H9 (cell line): Measurements from ENCODE around the gene XXYLT1. TPM values are rescaled to one million over a fixed set of nuclear protein-coding genes. Genes with fewer than 3 reads are reported as not detected.

Experiments used
- DNase-seq: peaks from one replicate; pipeline ENCODE4 v3.0.0-alpha.2; 2017
- H2AFZ ChIP-seq: one replicate; pipeline ENCODE4 v1.6.1; 2013; ENCODE audit warnings: mild to moderate bottlenecking, low read length, control low read depth, moderate library complexity
- H2AK5ac ChIP-seq: 2 replicates; pipeline ENCODE4 v1.6.1; 2013; ENCODE audit warnings: low read length, control low read depth, mixed read lengths; ENCODE audit not compliant: insufficient read length
- H2BK120ac ChIP-seq: one replicate; pipeline ENCODE4 v1.6.1; 2013; ENCODE audit warnings: low read depth, mild to moderate bottlenecking, low read length, control low read depth, inconsistent platforms; ENCODE audit not compliant: poor library complexity, severe bottlenecking
- H2BK12ac ChIP-seq: 2 replicates; pipeline ENCODE4 v1.6.1; 2013; ENCODE audit warnings: low read length, control low read depth, mixed read lengths, low read depth; ENCODE audit not compliant: insufficient read length
- H2BK15ac ChIP-seq: 2 replicates; pipeline ENCODE4 v1.6.1; 2013; ENCODE audit warnings: low read depth, low read length, control low read depth
- H2BK20ac ChIP-seq: one replicate; pipeline ENCODE4 v1.6.1; 2013; ENCODE audit warnings: low read depth, mild to moderate bottlenecking, low read length, control low read depth, inconsistent platforms; ENCODE audit not compliant: poor library complexity, severe bottlenecking
- H2BK5ac ChIP-seq: 2 replicates; pipeline ENCODE4 v1.6.1; 2013; ENCODE audit warnings: low read length, control low read depth, mixed read lengths; ENCODE audit not compliant: insufficient read length
- H3K14ac ChIP-seq: 2 replicates; pipeline ENCODE4 v1.6.1; 2013; ENCODE audit warnings: low read length, control low read depth; ENCODE audit not compliant: insufficient read depth
- H3K18ac ChIP-seq: 2 replicates; pipeline ENCODE4 v1.6.1; 2013; ENCODE audit warnings: low read depth, mild to moderate bottlenecking, mixed read lengths, low read length, control low read depth; ENCODE audit not compliant: insufficient read length
- H3K23ac ChIP-seq: 2 replicates; pipeline ENCODE4 v1.6.1; 2013; ENCODE audit warnings: low read length, control low read depth, mixed read lengths, low read depth; ENCODE audit not compliant: insufficient read length
- H3K23me2 ChIP-seq: 2 replicates; pipeline ENCODE4 v1.6.1; 2013; ENCODE audit warnings: low read depth, mild to moderate bottlenecking, mixed read lengths, low read length, control low read depth; ENCODE audit not compliant: insufficient read length, poor library complexity, severe bottlenecking
- H3K27ac ChIP-seq: 2 replicates; pipeline ENCODE4 v1.5.1; 2013; ENCODE audit warnings: low read length, control low read depth, mixed read lengths, low read depth; ENCODE audit not compliant: insufficient read length
- H3K27me3 ChIP-seq: 2 replicates; pipeline ENCODE4 v1.6.1; 2013; ENCODE audit warnings: low read length, control low read depth, inconsistent platforms; ENCODE audit not compliant: insufficient read depth
- H3K4ac ChIP-seq: 2 replicates; pipeline ENCODE4 v1.6.1; 2013; ENCODE audit warnings: low read depth, mild to moderate bottlenecking, control low read depth, inconsistent platforms, low read length, moderate library complexity
- H3K4me1 ChIP-seq: 2 replicates; pipeline ENCODE4 v1.6.1; 2013; ENCODE audit warnings: low read length, control low read depth, inconsistent platforms; ENCODE audit not compliant: insufficient read depth
- H3K4me2 ChIP-seq: 2 replicates; pipeline ENCODE4 v1.6.1; 2013; ENCODE audit warnings: low read length, control low read depth, mixed read lengths; ENCODE audit not compliant: insufficient read length, insufficient read depth
- H3K56ac ChIP-seq: 2 replicates; pipeline ENCODE4 v1.6.1; 2013; ENCODE audit warnings: low read depth, mild to moderate bottlenecking, mixed read lengths, low read length, control low read depth; ENCODE audit not compliant: insufficient read length
- H3K79me1 ChIP-seq: 2 replicates; pipeline ENCODE4 v1.6.1; 2013; ENCODE audit warnings: low read depth, mild to moderate bottlenecking, moderate library complexity, low read length, control low read depth, inconsistent platforms; ENCODE audit not compliant: insufficient read depth, poor library complexity, severe bottlenecking
- H3K79me2 ChIP-seq: 2 replicates; pipeline ENCODE4 v1.6.1; 2013; ENCODE audit warnings: low read length, control low read depth, inconsistent platforms; ENCODE audit not compliant: insufficient read depth
- H3K9ac ChIP-seq: 2 replicates; pipeline ENCODE4 v1.6.1; 2013; ENCODE audit warnings: low read length, control low read depth, mixed read lengths; ENCODE audit not compliant: insufficient read length; ENCODE audit errors: extremely low read depth
- H3K9me3 ChIP-seq: one replicate; pipeline ENCODE4 v1.6.1; 2013; ENCODE audit warnings: low read depth, low read length, inconsistent platforms; ENCODE audit not compliant: control insufficient read depth
- H3T11ph ChIP-seq: one replicate; pipeline ENCODE4 v1.6.1; 2013; ENCODE audit warnings: mild to moderate bottlenecking, low read length, control low read depth, inconsistent platforms
- H4K20me1 ChIP-seq: one replicate; pipeline ENCODE4 v1.6.1; 2013; ENCODE audit not compliant: control insufficient read depth, insufficient read length, insufficient read depth
- H4K5ac ChIP-seq: 2 replicates; pipeline ENCODE4 v1.6.1; 2013; ENCODE audit warnings: low read depth, mild to moderate bottlenecking, mixed read lengths, low read length, control low read depth; ENCODE audit not compliant: insufficient read length
- H4K8ac ChIP-seq: replicated peaks from 2 replicates; pipeline ENCODE4 v1.6.1; 2013; ENCODE audit warnings: low read length, control low read depth, mixed read lengths, low read depth; ENCODE audit not compliant: insufficient read length
- H4K91ac ChIP-seq: 2 replicates; pipeline ENCODE4 v1.6.1; 2013; ENCODE audit warnings: low read depth, mild to moderate bottlenecking, moderate library complexity, mixed read lengths, low read length, control low read depth; ENCODE audit not compliant: insufficient read length
- H3K27ac Mint-ChIP-seq, 3 experiments: 2 replicates in 2 of 3; 3 replicates in 1 of 3; pipeline ENCODE4 v1.8.0; 2020 to 2021; ENCODE audit warnings: mixed read lengths in 3 of 3, mild to moderate bottlenecking in 1 of 3, moderate library complexity in 1 of 3
- H3K27me3 Mint-ChIP-seq: 2 replicates; pipeline ENCODE4 v1.8.0; 2021; ENCODE audit warnings: low read depth, mild to moderate bottlenecking, moderate library complexity, mixed read lengths
- H3K36me3 Mint-ChIP-seq, 3 experiments: 2 replicates in 2 of 3; 3 replicates in 1 of 3; pipeline ENCODE4 v1.8.0; 2020 to 2021; ENCODE audit warnings: low read depth in 3 of 3, mixed read lengths in 3 of 3; ENCODE audit not compliant: insufficient read depth in 1 of 3
- H3K4me1 Mint-ChIP-seq, 2 experiments: 2 replicates each; pipeline ENCODE4 v1.8.0; 2020; ENCODE audit warnings: mixed read lengths in 2 of 2
- H3K4me3 Mint-ChIP-seq, 2 experiments: 2 replicates in 1 of 2; 3 replicates in 1 of 2; pipeline ENCODE4 v1.8.0; 2020 to 2021; ENCODE audit warnings: mild to moderate bottlenecking in 2 of 2, mixed read lengths in 2 of 2, moderate library complexity in 1 of 2
- H3K9me3 Mint-ChIP-seq, 2 experiments: 2 replicates in 1 of 2; 3 replicates in 1 of 2; pipeline ENCODE4 v1.8.0; 2020; ENCODE audit warnings: mild to moderate bottlenecking in 2 of 2, mixed read lengths in 2 of 2, moderate library complexity in 1 of 2
- CTCF ChIP-seq: fragments of 200-600 bp; sonication (generic); conservative IDR thresholded peaks from 3 replicates; pipeline ENCODE4 v1.8.0; 2021; ENCODE audit warnings: antibody characterized with exemption, mild to moderate bottlenecking
- WGBS: extraction: QIAGEN DNeasy Blood & Tissue Kit; methylation state at CpG from one replicate; pipeline ENCODE4 v1.1.7; 2013; ENCODE audit warnings: missing lambda C conversion rate, low lambda C conversion rate, mixed read lengths; ENCODE audit not compliant: insufficient read length; ENCODE audit errors: extremely low coverage; 5-methylcytosine and 5-hydroxymethylcytosine counted together
- total RNA-seq: library from RNA; stranded (reverse); gene quantifications from 2 replicates; pipeline ENCODE4 v1.2.1, GENCODE V29; 2021

The XXYLT1 gene
- total RNA-seq, 1 experiment from 2014 or later, result 22.7 TPM

GRCh38 chr3:195129644-195130492 lies 141.1 kb downstream of the XXYLT1 start:
- H2AK5ac ChIP-seq, result no peak overlapping the region
- H3K4me1 Mint-ChIP-seq, result peaks cover 8% of the 10 kb centered on the region in 2 experiments; a peak in 3 of 4 replicates
- no peaks in the 10 kb centered on the region for H4K20me1 ChIP-seq
- H3K9me3 ChIP-seq, result no peaks in the 10 kb centered on the region
- H4K91ac ChIP-seq, result no peak overlapping the region
- no peaks in the 10 kb centered on the region for H3K79me2 ChIP-seq
- H3K9me3 Mint-ChIP-seq, result no peaks in the 10 kb centered on the region
- H4K8ac ChIP-seq, result no peak overlapping the region
- H3K27ac Mint-ChIP-seq, result no peak overlapping the region
- H2BK20ac ChIP-seq, result no peak overlapping the region
- H3K14ac ChIP-seq, result no peak overlapping the region
- no peaks in the 10 kb centered on the region for H3K4me1 ChIP-seq
- no peak overlapping the region for H3K4me3 Mint-ChIP-seq
- no peak overlapping the region for H3K23ac ChIP-seq
- no peaks in the 10 kb centered on the region for H3K36me3 Mint-ChIP-seq
- no peak for TF ChIP-seq CTCF
- no peak overlapping the region for H2BK120ac ChIP-seq
- H3K4me2 ChIP-seq, result no peak overlapping the region
- no peak overlapping the region for H2BK15ac ChIP-seq
- H2AFZ ChIP-seq, result no peak overlapping the region
- no peaks in the 10 kb centered on the region for H3K27me3 ChIP-seq
- no peak for DNase-seq
- H3T11ph ChIP-seq, result no peak overlapping the region
- H4K5ac ChIP-seq, result no peak overlapping the region
- H3K9ac ChIP-seq, result no peak overlapping the region
- H3K23me2 ChIP-seq, result no peaks in the 10 kb centered on the region
- no peaks in the 10 kb centered on the region for H3K27me3 Mint-ChIP-seq
- no CpG with 5 or more reads among the region's 11 CpGs for WGBS
- no peak overlapping the region for H3K4ac ChIP-seq
- no peak overlapping the region for H2BK12ac ChIP-seq
- H3K18ac ChIP-seq, result no peak overlapping the region
- no peaks in the 10 kb centered on the region for H3K79me1 ChIP-seq
- H3K56ac ChIP-seq, result no peak overlapping the region
- H3K27ac ChIP-seq, result no peak overlapping the region
- H2BK5ac ChIP-seq, result no peak overlapping the region
